Peyer's patch (tissue), 4 donors: ENCODE data around the gene SPIC.

Source experiments
- CTCF ChIP-seq, 6 experiments: fragments of 450-650 bp in 4 of 6; fragments of 200-600 bp in 2 of 6; sonication (generic) in 1 of 6; IDR thresholded peaks; one replicate each; pipeline ENCODE4 v1.5.1; 2017 to 2019; ENCODE audit warnings: antibody characterized with exemption in 6 of 6, mild to moderate bottlenecking in 3 of 6, moderate library complexity in 1 of 6
- POLR2A ChIP-seq, 2 donors: fragments of 450-650 bp; IDR thresholded peaks; one replicate each; pipeline ENCODE4 v1.5.1; 2017; ENCODE audit warnings: antibody characterized with exemption in 2 of 2, mild to moderate bottlenecking in 2 of 2, moderate library complexity in 2 of 2

GRCh38 chr12:101498252-101498651 lies 23.1 kb downstream of the SPIC start:
- TF ChIP-seq CTCF (IDR thresholded peaks at IDR 0.05) = no peak
- no peak for TF ChIP-seq POLR2A (IDR thresholded peaks at IDR 0.05)
